ENCODE measurements around the gene THUMPD1. TPM values are rescaled to one million over a fixed set of nuclear protein-coding genes. Genes with fewer than 3 reads are reported as not detected.
"Not testable (repeated sequence)": the region's sequence is repeated elsewhere in the genome, so short reads cannot be mapped to it uniquely, and the experiment has no call there.

The THUMPD1 gene
- total and polyA plus RNA-seq, 2 donors (not counting 3 experiments of a cell fraction or from before 2014, with no cell fraction given), result 27.9 to 29.0 TPM

DNA sequence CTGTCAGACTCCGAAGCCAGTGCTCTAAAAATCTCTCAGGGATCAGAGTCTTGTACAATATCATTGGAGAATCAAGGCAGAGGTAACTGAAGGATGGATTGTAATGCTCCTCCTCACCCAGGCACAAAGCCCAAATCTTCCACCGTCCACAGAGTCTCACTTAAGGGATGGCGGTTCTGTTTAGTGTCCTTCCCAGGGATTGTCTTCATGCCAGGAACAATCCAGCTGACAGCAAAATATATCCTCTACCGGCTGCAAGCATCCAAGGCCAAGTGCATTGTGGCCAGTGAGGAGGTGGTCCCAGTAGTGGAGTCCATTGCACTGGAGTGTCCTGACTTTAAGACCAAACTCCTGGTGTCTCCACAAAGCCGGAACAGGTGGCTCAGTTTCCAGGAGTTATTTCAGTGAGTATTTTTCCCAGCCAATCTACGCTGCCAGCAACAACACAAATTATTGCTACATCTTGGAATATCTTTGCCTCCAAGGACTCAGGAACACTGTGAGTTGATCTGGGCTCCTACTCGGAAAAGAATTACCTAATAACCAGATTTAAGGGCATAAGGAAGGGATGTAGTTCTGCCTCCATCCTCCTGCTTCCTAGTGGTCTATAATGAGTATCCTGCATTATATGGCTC, 30.2 kb downstream of the THUMPD1 start:
- H3K36me3 ChIP-seq (ENCODE audit: control insufficient read depth in 2 of 2, extremely low read depth in 1 of 2, insufficient read depth in 2 of 2, low read length in 2 of 2), result no peaks in the 10 kb centered on the region
- dilution Hi-C loops (cut with MboI; ENCODE audit: extremely low pct_ligation_motif_present, low sequenced_read_pairs), result no loop called here
- intact Hi-C loops (cut with micrococcal nuclease), result no loop called here
- TF ChIP-seq JUN (IDR thresholded peaks at IDR 0.05; ENCODE audit: borderline replicate concordance, insufficient read depth, insufficient read length, low read depth) (no peak), GATA2 (IDR thresholded peaks at IDR 0.05; ENCODE audit: insufficient read depth, insufficient read length, low read depth, low read length) (no peak), FOS (IDR thresholded peaks at IDR 0.05; ENCODE audit: borderline replicate concordance, insufficient read depth, low read length) (no peak), POLR2A (IDR thresholded peaks at IDR 0.05; ENCODE audit: low read depth, low read length) (no peak), EZH2 (IDR thresholded peaks at IDR 0.05; ENCODE audit: borderline replicate concordance, low read depth, low read length, severe bottlenecking) (no peak), MYC (IDR thresholded peaks at IDR 0.05; ENCODE audit: low read depth, low read length) (no peak), POLR2AphosphoS5 (IDR thresholded peaks at IDR 0.05; ENCODE audit: insufficient read depth, low read depth, low read length) (no peak)
- TF ChIP-seq, protein P1, sequence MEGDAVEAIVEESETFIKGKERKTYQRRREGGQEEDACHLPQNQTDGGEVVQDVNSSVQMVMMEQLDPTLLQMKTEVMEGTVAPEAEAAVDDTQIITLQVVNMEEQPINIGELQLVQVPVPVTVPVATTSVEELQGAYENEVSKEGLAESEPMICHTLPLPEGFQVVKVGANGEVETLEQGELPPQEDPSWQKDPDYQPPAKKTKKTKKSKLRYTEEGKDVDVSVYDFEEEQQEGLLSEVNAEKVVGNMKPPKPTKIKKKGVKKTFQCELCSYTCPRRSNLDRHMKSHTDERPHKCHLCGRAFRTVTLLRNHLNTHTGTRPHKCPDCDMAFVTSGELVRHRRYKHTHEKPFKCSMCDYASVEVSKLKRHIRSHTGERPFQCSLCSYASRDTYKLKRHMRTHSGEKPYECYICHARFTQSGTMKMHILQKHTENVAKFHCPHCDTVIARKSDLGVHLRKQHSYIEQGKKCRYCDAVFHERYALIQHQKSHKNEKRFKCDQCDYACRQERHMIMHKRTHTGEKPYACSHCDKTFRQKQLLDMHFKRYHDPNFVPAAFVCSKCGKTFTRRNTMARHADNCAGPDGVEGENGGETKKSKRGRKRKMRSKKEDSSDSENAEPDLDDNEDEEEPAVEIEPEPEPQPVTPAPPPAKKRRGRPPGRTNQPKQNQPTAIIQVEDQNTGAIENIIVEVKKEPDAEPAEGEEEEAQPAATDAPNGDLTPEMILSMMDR (IDR thresholded peaks at IDR 0.05; ENCODE audit: extremely low read depth in 1 of 2, insufficient read depth in 1 of 2, low read depth in 1 of 2, low read length in 2 of 2), result no peak
- TF ChIP-seq, protein P2, sequence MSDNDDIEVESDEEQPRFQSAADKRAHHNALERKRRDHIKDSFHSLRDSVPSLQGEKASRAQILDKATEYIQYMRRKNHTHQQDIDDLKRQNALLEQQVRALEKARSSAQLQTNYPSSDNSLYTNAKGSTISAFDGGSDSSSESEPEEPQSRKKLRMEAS (IDR thresholded peaks at IDR 0.05; ENCODE audit: insufficient read depth, insufficient read length), result no peak
- no peak overlapping the region for H3K4me3 ChIP-seq (replicated peaks in 1 of 3; ENCODE audit: insufficient read depth in 1 of 3, low read depth in 1 of 3, low read length in 3 of 3)
- H3K79me2 ChIP-seq (ENCODE audit: control insufficient read depth, insufficient read depth, low read length), result no peaks in the 10 kb centered on the region
- no peaks in the 10 kb centered on the region for H3K27me3 ChIP-seq (ENCODE audit: control insufficient read depth in 2 of 2, insufficient read depth in 2 of 2, low read length in 2 of 2)
- H2AFZ ChIP-seq (ENCODE audit: low read depth, low read length), result no peak overlapping the region
- BruUV-seq (replicated peaks), result no TSS peak
- H3K27ac ChIP-seq (ENCODE audit: insufficient read depth, low read depth, low read length), result no peak overlapping the region
- POLR2A ChIA-PET, result no interaction called here
- no peak overlapping the region for H3K4me2 ChIP-seq (ENCODE audit: insufficient read depth, low read length)
- CTCF ChIA-PET, result no interaction called here
- H3K4me1 ChIP-seq (ENCODE audit: control insufficient read depth, extremely low read depth, insufficient read depth, low read length), result no peaks in the 10 kb centered on the region
- H3K9me3 ChIP-seq (replicated peaks; ENCODE audit: control insufficient read depth, insufficient read depth, low read length), result no peaks in the 10 kb centered on the region
- FAIRE-seq (no peak), DNase-seq (ENCODE audit: low read depth, low spot score) (no peak)
- H4K20me1 ChIP-seq (replicated peaks; ENCODE audit: control insufficient read depth, extremely low read depth, insufficient read depth, low read length), result no peaks in the 10 kb centered on the region
- no peaks in the 10 kb centered on the region for H3K9me1 ChIP-seq (replicated peaks; ENCODE audit: control insufficient read depth, extremely low read depth, insufficient read depth, low read length)
- no peak overlapping the region for H3K9ac ChIP-seq (replicated peaks; ENCODE audit: extremely low read depth, insufficient read depth, low read length)

GRCh38 chr16:20708129-20708528, 33.5 kb downstream of the THUMPD1 start:
- H3K36me3 ChIP-seq (ENCODE audit: control insufficient read depth in 2 of 2, extremely low read depth in 1 of 2, insufficient read depth in 2 of 2, low read length in 2 of 2); H3K4me2 ChIP-seq (ENCODE audit: insufficient read depth, low read length); H3K27ac ChIP-seq (ENCODE audit: insufficient read depth, low read depth, low read length); H2AFZ ChIP-seq (ENCODE audit: low read depth, low read length); FAIRE-seq; H3K9ac ChIP-seq (replicated peaks; ENCODE audit: extremely low read depth, insufficient read depth, low read length); H3K27me3 ChIP-seq (ENCODE audit: control insufficient read depth in 2 of 2, insufficient read depth in 2 of 2, low read length in 2 of 2); H3K79me2 ChIP-seq (ENCODE audit: control insufficient read depth, insufficient read depth, low read length); H3K9me1 ChIP-seq (replicated peaks; ENCODE audit: control insufficient read depth, extremely low read depth, insufficient read depth, low read length); H4K20me1 ChIP-seq (replicated peaks; ENCODE audit: control insufficient read depth, extremely low read depth, insufficient read depth, low read length); H3K4me3 ChIP-seq (replicated peaks in 1 of 3; ENCODE audit: insufficient read depth in 1 of 3, low read depth in 1 of 3, low read length in 3 of 3); H3K9me3 ChIP-seq (replicated peaks; ENCODE audit: control insufficient read depth, insufficient read depth, low read length); H3K4me1 ChIP-seq (ENCODE audit: control insufficient read depth, extremely low read depth, insufficient read depth, low read length); BruUV-seq (replicated peaks); dilution Hi-C loops (cut with MboI; ENCODE audit: extremely low pct_ligation_motif_present, low sequenced_read_pairs); POLR2A ChIA-PET: not testable (repeated sequence)
- peak; percentile 14 for DNase-seq (ENCODE audit: low read depth, low spot score)
- intact Hi-C loops (cut with micrococcal nuclease), result loop anchor here (5.0 kb wide), 1 partner anchor 801 kb away; no protein-coding TSS in a partner anchor
- CTCF ChIA-PET, result interaction anchor here (0.7 kb wide), 1 partner anchor 801 kb away, joined by 3 read pairs; no protein-coding TSS in a partner anchor

Data from endothelial cell of umbilical vein (primary cell).